H1 (cell line): ENCODE results near the gene KIR2DL4. TPM values are rescaled to one million over a fixed set of nuclear protein-coding genes. Genes with fewer than 3 reads are reported as not detected.
"Not testable (repeated sequence)": the region's sequence is repeated elsewhere in the genome, so short reads cannot be mapped to it uniquely, and the experiment has no call there.

Experiments used
- CTCF ChIA-PET: fragments of 300-600 bp; sonication (Branson Sonifier 250); formaldehyde crosslinking; loops from one replicate; lab custom pipeline; 2021; ENCODE audit not compliant: partially characterized antibody; lab: Charles Lee
- POLR2A ChIA-PET: fragments of 300-600 bp; sonication (Branson Sonifier 250); formaldehyde crosslinking; loops from one replicate; lab custom pipeline; 2021; ENCODE audit warnings: inconsistent platforms; ENCODE audit not compliant: partially characterized antibody; lab: Charles Lee
- DNase-seq, 2 experiments: peaks; one replicate each; pipeline versions ENCODE4 v3.0.0 to v3.0.0-alpha.2; 2010 to 2022; ENCODE audit warnings: low spot score in 2 of 2, low read depth in 1 of 2, mixed read lengths in 1 of 2
- FAIRE-seq: peaks from 2 replicates; lab custom pipeline; 2011; peaks lifted over from hg19 to GRCh38; lab: Jason Lieb, UNC
- H2AFZ ChIP-seq: 2 replicates; pipeline ENCODE4 v1.8.1; 2012; ENCODE audit warnings: low read length, inconsistent platforms
- H2AK5ac ChIP-seq: 2 replicates; pipeline ENCODE4 v1.6.1; 2013; ENCODE audit warnings: low read depth, low read length
- H2BK120ac ChIP-seq: replicated peaks from 2 replicates; pipeline ENCODE3; 2013; ENCODE audit warnings: low read depth, low read length, inconsistent platforms
- H2BK12ac ChIP-seq: 2 replicates; pipeline ENCODE4 v1.6.1; 2013; ENCODE audit warnings: low read depth, low read length
- H2BK15ac ChIP-seq: 2 replicates; pipeline ENCODE4 v1.6.1; 2013; ENCODE audit warnings: low read length
- H2BK20ac ChIP-seq: 2 replicates; pipeline ENCODE4 v1.6.1; 2013; ENCODE audit warnings: low read length
- H2BK5ac ChIP-seq: 2 replicates; pipeline ENCODE4 v1.6.1; 2013; ENCODE audit warnings: low read depth, low read length
- H3K14ac ChIP-seq: 2 replicates; pipeline ENCODE4 v1.6.1; 2013; ENCODE audit warnings: inconsistent platforms; ENCODE audit not compliant: insufficient read length
- H3K18ac ChIP-seq: 2 replicates; pipeline ENCODE4 v1.6.1; 2013; ENCODE audit warnings: low read length; ENCODE audit errors: extremely low read depth
- H3K23ac ChIP-seq: 2 replicates; pipeline ENCODE4 v1.6.1; 2013; ENCODE audit warnings: inconsistent platforms; ENCODE audit not compliant: insufficient read length
- H3K23me2 ChIP-seq: 2 replicates; pipeline ENCODE4 v1.6.1; 2013; ENCODE audit warnings: low read depth, low read length
- H3K27ac ChIP-seq: 2 replicates; pipeline ENCODE4 v1.6.1; 2011; ENCODE audit warnings: low read depth, low read length, inconsistent platforms
- H3K27me3 ChIP-seq, 4 experiments: replicated peaks in 1 of 4; 1 replicate in 1 of 4; 2 replicates in 3 of 4; pipeline versions ENCODE4 v1.6.1 to v1.8.1; 2011 to 2013; ENCODE audit warnings: low read length in 3 of 4, mild to moderate bottlenecking in 3 of 4, inconsistent platforms in 2 of 4, mixed read lengths in 2 of 4, moderate library complexity in 1 of 4; ENCODE audit not compliant: control insufficient read depth in 3 of 4, insufficient read depth in 3 of 4; ENCODE audit errors: extremely low read depth in 1 of 4
- H3K36me3 ChIP-seq, 4 experiments: 2 replicates each; pipeline versions ENCODE4 v1.6.1 to v1.8.1; 2011 to 2013; ENCODE audit warnings: mild to moderate bottlenecking in 4 of 4, low read length in 3 of 4, moderate library complexity in 2 of 4, control low read depth in 1 of 4, inconsistent platforms in 1 of 4; ENCODE audit not compliant: insufficient read depth in 4 of 4, control insufficient read depth in 2 of 4
- H3K4ac ChIP-seq: replicated peaks from 2 replicates; pipeline ENCODE3; 2013; ENCODE audit warnings: low read length, low read depth, mixed read lengths, inconsistent platforms; ENCODE audit not compliant: insufficient read length
- H3K4me1 ChIP-seq, 4 experiments: replicated peaks in 1 of 4; 1 replicate in 1 of 4; 2 replicates in 3 of 4; pipeline versions ENCODE4 v1.6.1 to v1.8.1; 2011 to 2013; ENCODE audit warnings: low read length in 3 of 4, inconsistent platforms in 2 of 4, mixed read lengths in 1 of 4; ENCODE audit not compliant: insufficient read depth in 4 of 4, control insufficient read depth in 3 of 4
- H3K4me2 ChIP-seq, 2 experiments: 2 replicates each; pipeline versions ENCODE4 v1.6.1 to v1.8.1; 2011 to 2013; ENCODE audit warnings: low read depth in 2 of 2, low read length in 2 of 2, control low read depth in 1 of 2, inconsistent platforms in 1 of 2, mild to moderate bottlenecking in 1 of 2; ENCODE audit not compliant: insufficient read depth in 1 of 2
- H3K4me3 ChIP-seq, 4 experiments: fragments of 200-600, 300-600 bp in 1 of 4; sonication (generic), shearing (Covaris generic), sonication (Bioruptor Twin) in 1 of 4; 2 replicates each; pipeline versions ENCODE4 v1.5.1 to v1.8.1; 2011 to 2016; ENCODE audit warnings: low read length in 4 of 4, low read depth in 3 of 4, control low read depth in 2 of 4, inconsistent platforms in 2 of 4, mild to moderate bottlenecking in 2 of 4, mixed read lengths in 1 of 4, moderate library complexity in 1 of 4; ENCODE audit not compliant: insufficient read depth in 2 of 4; ENCODE audit errors: extremely low read depth in 1 of 4
- H3K56ac ChIP-seq: replicated peaks from 2 replicates; pipeline ENCODE3; 2013; ENCODE audit warnings: low read depth, mild to moderate bottlenecking, mixed read lengths, low read length, inconsistent platforms; ENCODE audit not compliant: insufficient read length
- H3K79me1 ChIP-seq: 2 replicates; pipeline ENCODE4 v1.6.1; 2013; ENCODE audit warnings: low read depth, low read length, control low read depth
- H3K79me2 ChIP-seq, 2 experiments: 2 replicates each; pipeline versions ENCODE4 v1.6.1 to v1.8.1; 2012 to 2013; ENCODE audit warnings: low read length in 2 of 2, mild to moderate bottlenecking in 2 of 2, inconsistent platforms in 1 of 2; ENCODE audit not compliant: insufficient read depth in 2 of 2, control insufficient read depth in 1 of 2
- H3K9ac ChIP-seq, 4 experiments: replicated peaks in 1 of 4; 1 replicate in 1 of 4; 2 replicates in 3 of 4; pipeline versions ENCODE4 v1.6.1 to v1.8.1; 2011 to 2013; ENCODE audit warnings: low read depth in 3 of 4, low read length in 3 of 4, control low read depth in 2 of 4, mild to moderate bottlenecking in 2 of 4, moderate library complexity in 2 of 4, inconsistent platforms in 1 of 4; ENCODE audit errors: extremely low read depth in 1 of 4
- H3K9me3 ChIP-seq, 2 experiments: 2 replicates each; pipeline versions ENCODE4 v1.6.1 to v1.8.1; 2012 to 2013; ENCODE audit warnings: mild to moderate bottlenecking in 2 of 2, moderate library complexity in 2 of 2, control low read depth in 1 of 2, inconsistent platforms in 1 of 2, low read depth in 1 of 2, low read length in 1 of 2, mixed read lengths in 1 of 2; ENCODE audit not compliant: insufficient read depth in 2 of 2
- H4K20me1 ChIP-seq, 2 experiments: replicated peaks in 1 of 2; 2 replicates each; pipeline versions ENCODE3 to v1.8.1; 2011 to 2013; ENCODE audit warnings: inconsistent platforms in 2 of 2, low read length in 2 of 2, mild to moderate bottlenecking in 1 of 2; ENCODE audit not compliant: insufficient read depth in 2 of 2, control insufficient read depth in 1 of 2
- H4K5ac ChIP-seq: 2 replicates; pipeline ENCODE4 v1.6.1; 2013; ENCODE audit warnings: low read length, low read depth, mixed read lengths, inconsistent platforms; ENCODE audit not compliant: insufficient read length
- H4K8ac ChIP-seq: 2 replicates; pipeline ENCODE4 v1.8.0; 2013; ENCODE audit warnings: mild to moderate bottlenecking, moderate library complexity, low read length, inconsistent platforms; ENCODE audit not compliant: insufficient read depth; ENCODE audit errors: extremely low read depth
- H4K91ac ChIP-seq: replicated peaks from 2 replicates; pipeline ENCODE3; 2013; ENCODE audit warnings: low read length, mixed read lengths, inconsistent platforms; ENCODE audit not compliant: insufficient read length
- WGBS, 2 experiments: shearing (Covaris generic) in 1 of 2; methylation state at CpG; one replicate each; pipeline versions ENCODE4 v1.1.6 to v1.1.7; 2013 to 2015; ENCODE audit warnings: low lambda C conversion rate in 2 of 2, mixed read lengths in 2 of 2, inconsistent platforms in 1 of 2, low coverage in 1 of 2, missing lambda C conversion rate in 1 of 2; ENCODE audit not compliant: insufficient replicate concordance in 2 of 2, insufficient coverage in 1 of 2, insufficient read length in 1 of 2; ENCODE audit errors: extremely low coverage in 1 of 2, missing lambda C conversion rate in 1 of 2; 5-methylcytosine and 5-hydroxymethylcytosine counted together
- polyA plus RNA-seq, 7 experiments: library from polyadenylated mRNA; depleted of rRNA in 3 of 7; stranded (reverse) in 5 of 7; unstranded in 2 of 7; fragments of >200 nt in 5 of 7; fragments of 200-250 nt in 2 of 7; gene quantifications; 1 replicate in 5 of 7; 2 replicates in 1 of 7; 4 replicates in 1 of 7; pipeline versions ENCODE4 v1.2.1 to v1.2.3, GENCODE V29; 2011 to 2013; ENCODE audit warnings: missing spikeins in 2 of 7, mixed read lengths in 2 of 7
- total RNA-seq: library from RNA; stranded (reverse); fragmentation: NEBNext Ultra II Directional; extraction: Animal tissue kit (Norgen Biotek cat#: 25700); gene quantifications from 2 replicates; pipeline ENCODE4 v1.2.1, GENCODE V29; 2021

Gene KIR2DL4
- total and polyA plus RNA-seq, 2 of the 8 experiments (the other 6 are each of a cell fraction or from before 2014, with no cell fraction given), result not detected

DNA sequence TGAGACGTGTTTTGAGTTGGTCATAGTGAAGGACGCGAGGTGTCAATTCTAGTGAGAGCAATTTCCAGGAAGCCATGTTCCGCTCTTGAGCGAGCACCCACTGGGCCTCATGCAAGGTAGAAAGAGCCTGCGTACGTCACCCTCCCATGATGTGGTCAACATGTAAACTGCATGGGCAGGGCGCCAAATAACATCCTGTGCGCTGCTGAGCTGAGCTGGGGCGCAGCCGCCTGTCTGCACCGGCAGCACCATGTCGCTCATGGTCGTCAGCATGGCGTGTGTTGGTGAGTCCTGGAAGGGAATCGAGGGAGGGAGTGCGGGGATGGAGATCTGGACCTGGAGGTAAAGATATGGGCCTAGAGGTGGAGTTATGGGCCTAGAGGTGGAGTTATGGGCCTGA lies 12.8 kb downstream of the KIR2DL4 start, which contains the start of gene KIR3DL1:
Gene KIR3DL1 (plus strand): TSS at position 218 of the 400 bp plus-strand sequence.
- FAIRE-seq, H2BK5ac ChIP-seq, H3K18ac ChIP-seq, H3K79me1 ChIP-seq, H4K91ac ChIP-seq, H3K36me3 ChIP-seq, H4K20me1 ChIP-seq, H2BK12ac ChIP-seq, H3K79me2 ChIP-seq, H3K23ac ChIP-seq, H3K27me3 ChIP-seq, H3K56ac ChIP-seq, H2AFZ ChIP-seq, H2AK5ac ChIP-seq, CTCF ChIA-PET, H2BK120ac ChIP-seq, H3K14ac ChIP-seq, POLR2A ChIA-PET, H3K27ac ChIP-seq, H4K5ac ChIP-seq, H2BK20ac ChIP-seq, H3K9ac ChIP-seq, H2BK15ac ChIP-seq, H3K4me3 ChIP-seq, H3K23me2 ChIP-seq, DNase-seq, H3K4me1 ChIP-seq, H4K8ac ChIP-seq, H3K4ac ChIP-seq, H3K4me2 ChIP-seq: not testable (repeated sequence)
- H3K9me3 ChIP-seq, result peaks cover 71 to 83% of the 10 kb centered on the region in 2 experiments
- 91% methylated on average over 12 of the region's 17 CpGs; no CpG with 5 or more reads in 1 of the 2 experiments for WGBS, 2 experiments
